ENCODE measurements around the gene HLA-DQA1.

DNA sequence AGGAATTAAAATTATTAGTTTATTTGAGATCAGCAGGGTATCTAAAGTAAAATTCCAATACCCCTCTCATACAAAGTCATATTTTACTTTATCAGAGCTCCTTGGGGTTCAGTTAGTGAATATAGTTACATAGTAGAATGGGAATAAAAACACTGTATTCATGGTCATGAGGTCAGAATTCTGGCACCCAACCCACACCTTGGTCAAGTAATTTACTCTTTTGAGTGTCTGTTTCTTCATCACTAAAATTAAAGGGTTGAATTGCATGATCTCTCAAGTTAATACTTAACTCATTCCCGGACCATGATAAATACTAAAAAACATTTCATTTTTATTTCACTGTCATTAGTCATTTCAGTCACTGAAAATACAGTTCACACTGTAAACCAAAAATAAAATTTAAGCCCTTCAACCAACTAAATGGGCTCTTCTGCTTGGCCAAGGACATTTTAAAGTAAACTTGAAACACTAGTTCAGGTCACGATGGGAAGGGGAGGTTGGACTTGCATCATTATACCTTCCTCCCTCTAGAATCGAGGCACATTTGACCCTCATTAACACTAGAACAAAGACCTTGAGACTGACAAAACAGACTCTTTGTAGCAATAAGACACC, 26.4 kb upstream of the HLA-DQA1 start:
- TF ChIP-seq, protein P1, sequence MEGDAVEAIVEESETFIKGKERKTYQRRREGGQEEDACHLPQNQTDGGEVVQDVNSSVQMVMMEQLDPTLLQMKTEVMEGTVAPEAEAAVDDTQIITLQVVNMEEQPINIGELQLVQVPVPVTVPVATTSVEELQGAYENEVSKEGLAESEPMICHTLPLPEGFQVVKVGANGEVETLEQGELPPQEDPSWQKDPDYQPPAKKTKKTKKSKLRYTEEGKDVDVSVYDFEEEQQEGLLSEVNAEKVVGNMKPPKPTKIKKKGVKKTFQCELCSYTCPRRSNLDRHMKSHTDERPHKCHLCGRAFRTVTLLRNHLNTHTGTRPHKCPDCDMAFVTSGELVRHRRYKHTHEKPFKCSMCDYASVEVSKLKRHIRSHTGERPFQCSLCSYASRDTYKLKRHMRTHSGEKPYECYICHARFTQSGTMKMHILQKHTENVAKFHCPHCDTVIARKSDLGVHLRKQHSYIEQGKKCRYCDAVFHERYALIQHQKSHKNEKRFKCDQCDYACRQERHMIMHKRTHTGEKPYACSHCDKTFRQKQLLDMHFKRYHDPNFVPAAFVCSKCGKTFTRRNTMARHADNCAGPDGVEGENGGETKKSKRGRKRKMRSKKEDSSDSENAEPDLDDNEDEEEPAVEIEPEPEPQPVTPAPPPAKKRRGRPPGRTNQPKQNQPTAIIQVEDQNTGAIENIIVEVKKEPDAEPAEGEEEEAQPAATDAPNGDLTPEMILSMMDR (IDR thresholded peaks at IDR 0.05; ENCODE audit: poor library complexity) = no peak
- TF ChIP-seq EZH2phosphoT487 (IDR thresholded peaks at IDR 0.05; ENCODE audit: low read depth, severe bottlenecking, unreplicated experiment) = no peak
- TF ChIP-seq EZH2 (IDR thresholded peaks at IDR 0.05; ENCODE audit: borderline replicate concordance) = no peak
